ENCODE data around the gene OSTM1. TPM values are rescaled to one million over a fixed set of nuclear protein-coding genes. Genes with fewer than 3 reads are reported as not detected.
"Not testable (repeated sequence)": the region's sequence is repeated elsewhere in the genome, so short reads cannot be mapped to it uniquely, and the experiment has no call there.

Gene OSTM1
- total RNA-seq, 1 donor from 2014 or later, result 59.3 TPM

DNA sequence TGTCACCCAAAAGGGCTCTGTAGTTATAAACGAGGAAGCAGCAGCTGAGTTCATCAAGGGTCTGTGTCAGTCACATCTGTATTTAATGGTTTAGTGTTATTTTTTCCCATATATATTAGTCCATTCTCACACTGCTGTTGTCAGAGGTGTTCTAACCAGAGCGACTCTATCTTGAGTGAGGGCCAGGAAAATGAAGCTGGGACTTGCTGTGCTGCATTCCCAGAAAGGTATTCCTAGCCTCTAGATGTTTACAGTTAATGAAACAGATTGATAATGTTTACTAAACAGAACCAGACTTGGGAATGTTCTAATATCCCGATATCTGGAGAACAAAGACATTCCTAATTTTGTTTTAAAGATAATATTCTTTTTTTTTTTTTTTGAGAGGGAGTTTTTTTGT, 68.6 kb downstream of the OSTM1 start:
- Histone ChIP-seq H3K9me3 (no peaks in the 10 kb centered on the region), H3K4me3 (no peak overlapping the region), H3K27ac (no peak overlapping the region), H3K36me3 (no peaks in the 10 kb centered on the region), H3K27me3 (no peaks in the 10 kb centered on the region), H3K4me1 (no peaks in the 10 kb centered on the region)
- intact Hi-C loops (cut with DNase I), result no loop called here
- TF ChIP-seq, protein P1, sequence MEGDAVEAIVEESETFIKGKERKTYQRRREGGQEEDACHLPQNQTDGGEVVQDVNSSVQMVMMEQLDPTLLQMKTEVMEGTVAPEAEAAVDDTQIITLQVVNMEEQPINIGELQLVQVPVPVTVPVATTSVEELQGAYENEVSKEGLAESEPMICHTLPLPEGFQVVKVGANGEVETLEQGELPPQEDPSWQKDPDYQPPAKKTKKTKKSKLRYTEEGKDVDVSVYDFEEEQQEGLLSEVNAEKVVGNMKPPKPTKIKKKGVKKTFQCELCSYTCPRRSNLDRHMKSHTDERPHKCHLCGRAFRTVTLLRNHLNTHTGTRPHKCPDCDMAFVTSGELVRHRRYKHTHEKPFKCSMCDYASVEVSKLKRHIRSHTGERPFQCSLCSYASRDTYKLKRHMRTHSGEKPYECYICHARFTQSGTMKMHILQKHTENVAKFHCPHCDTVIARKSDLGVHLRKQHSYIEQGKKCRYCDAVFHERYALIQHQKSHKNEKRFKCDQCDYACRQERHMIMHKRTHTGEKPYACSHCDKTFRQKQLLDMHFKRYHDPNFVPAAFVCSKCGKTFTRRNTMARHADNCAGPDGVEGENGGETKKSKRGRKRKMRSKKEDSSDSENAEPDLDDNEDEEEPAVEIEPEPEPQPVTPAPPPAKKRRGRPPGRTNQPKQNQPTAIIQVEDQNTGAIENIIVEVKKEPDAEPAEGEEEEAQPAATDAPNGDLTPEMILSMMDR (IDR thresholded peaks at IDR 0.05), result no peak
- DNase-seq (no peak), ATAC-seq (no peak)

DNA sequence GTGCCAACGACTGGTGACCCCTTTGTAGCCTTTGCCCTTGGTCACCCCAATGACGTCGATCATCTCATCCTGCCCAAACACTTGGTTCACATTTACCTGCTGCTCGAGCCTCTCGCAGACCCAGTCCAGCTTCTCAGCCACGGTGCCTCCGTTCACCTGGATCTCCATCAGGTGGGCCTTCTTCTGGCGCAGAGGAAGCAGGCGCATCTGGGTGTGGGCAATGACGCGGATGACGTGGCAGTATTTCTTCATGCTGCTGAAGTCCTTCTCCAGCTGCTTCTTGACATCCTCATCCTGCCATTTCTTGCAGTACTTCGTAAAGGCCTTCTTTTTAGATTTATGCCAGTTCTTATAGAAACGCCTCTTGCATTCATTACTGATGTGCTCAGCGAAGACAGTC, 69.7 kb downstream of the OSTM1 start:
- Histone ChIP-seq H3K9me3 (no peaks in the 10 kb centered on the region), H3K36me3 (no peaks in the 10 kb centered on the region), H3K27ac (no peak overlapping the region), H3K27me3 (no peaks in the 10 kb centered on the region), H3K4me1 (no peaks in the 10 kb centered on the region), H3K4me3 (no peak overlapping the region)
- TF ChIP-seq, protein P1 (IDR thresholded peaks at IDR 0.05), result no peak
- no peak for DNase-seq
- ATAC-seq, result no peak
- intact Hi-C loops (cut with DNase I), result no loop called here

DNA sequence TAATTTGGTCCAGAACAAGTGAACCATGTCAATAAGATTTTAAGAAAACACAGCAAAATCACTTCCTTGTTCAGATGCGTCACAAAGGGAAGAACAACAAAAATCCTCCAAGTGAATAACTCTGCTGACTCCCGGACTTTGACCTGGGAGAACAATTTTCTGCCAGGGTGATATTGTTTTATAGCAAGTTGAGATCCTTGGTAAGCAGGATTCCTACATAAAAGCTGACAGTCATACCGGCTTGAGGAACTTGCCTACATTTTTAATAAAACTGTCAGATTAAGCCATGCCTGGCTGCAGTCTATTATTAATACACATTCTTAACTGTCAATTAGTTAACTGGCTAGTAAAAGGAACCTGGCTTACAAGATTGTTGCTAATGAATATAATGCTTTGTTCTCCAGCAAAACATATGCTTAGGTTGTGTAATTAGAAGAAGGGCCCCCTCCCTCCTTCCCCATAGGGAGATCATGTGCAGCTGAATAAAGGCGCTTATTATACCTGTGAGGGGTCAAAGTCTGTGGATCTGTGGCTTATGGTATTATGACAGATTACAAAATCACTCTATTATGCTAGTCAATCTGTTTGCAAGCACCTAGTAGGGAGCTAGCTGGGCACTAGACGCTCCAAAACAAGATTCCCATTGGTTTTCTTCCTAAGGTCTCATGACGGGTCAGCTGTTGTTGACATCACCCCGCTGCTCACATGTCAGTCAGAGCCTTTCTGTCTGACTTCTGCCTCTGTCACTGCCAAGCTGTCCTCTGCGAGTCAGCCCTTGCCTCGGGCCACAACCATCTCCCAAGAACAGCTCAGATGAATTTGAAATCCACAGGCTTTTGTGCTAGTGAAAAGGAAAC, 71.9 kb downstream of the OSTM1 start:
- ATAC-seq, result peak; percentile 40
- Histone ChIP-seq H3K9me3 (no peaks in the 10 kb centered on the region), H3K27ac (no peak overlapping the region), H3K4me1 (no peaks in the 10 kb centered on the region), H3K4me3 (no peak overlapping the region), H3K27me3 (no peaks in the 10 kb centered on the region), H3K36me3 (no peaks in the 10 kb centered on the region)
- intact Hi-C loops (cut with DNase I), result no loop called here
- TF ChIP-seq, protein P1 (IDR thresholded peaks at IDR 0.05), result no peak
- no peak for DNase-seq

DNA sequence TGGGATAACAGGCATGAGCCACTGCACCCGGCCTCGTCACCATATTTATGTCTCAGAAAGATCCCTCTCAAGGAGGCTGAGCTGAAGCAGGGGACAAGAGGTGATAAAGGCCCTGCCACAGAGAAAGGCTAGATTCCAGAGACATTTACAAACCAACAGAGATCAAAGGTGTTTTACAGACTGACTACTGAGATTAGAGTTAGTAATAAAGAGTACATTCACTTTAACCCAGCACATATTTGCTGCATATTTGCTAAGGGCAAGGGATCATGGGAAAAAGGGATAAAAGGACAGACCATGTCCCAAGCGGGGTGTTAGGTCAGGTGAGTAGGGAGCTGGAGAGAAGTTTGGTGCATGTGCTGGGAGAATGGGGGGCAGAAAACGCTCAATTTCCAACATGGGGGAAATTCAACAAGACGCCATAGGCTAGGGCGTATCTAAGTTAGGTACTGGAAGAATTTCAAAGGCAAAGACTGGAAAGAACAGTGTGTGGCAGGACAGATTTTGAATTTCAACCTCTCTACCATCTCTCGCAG, 72.8 kb downstream of the OSTM1 start:
- Histone ChIP-seq H3K9me3 (no peaks in the 10 kb centered on the region), H3K4me3 (no peak overlapping the region), H3K36me3 (no peaks in the 10 kb centered on the region), H3K4me1 (no peaks in the 10 kb centered on the region), H3K27ac (no peak overlapping the region), H3K27me3 (no peaks in the 10 kb centered on the region)
- DNase-seq, result no peak
- TF ChIP-seq, protein P1 (IDR thresholded peaks at IDR 0.05), result no peak
- ATAC-seq, result no peak
- intact Hi-C loops (cut with DNase I), result no loop called here

DNA sequence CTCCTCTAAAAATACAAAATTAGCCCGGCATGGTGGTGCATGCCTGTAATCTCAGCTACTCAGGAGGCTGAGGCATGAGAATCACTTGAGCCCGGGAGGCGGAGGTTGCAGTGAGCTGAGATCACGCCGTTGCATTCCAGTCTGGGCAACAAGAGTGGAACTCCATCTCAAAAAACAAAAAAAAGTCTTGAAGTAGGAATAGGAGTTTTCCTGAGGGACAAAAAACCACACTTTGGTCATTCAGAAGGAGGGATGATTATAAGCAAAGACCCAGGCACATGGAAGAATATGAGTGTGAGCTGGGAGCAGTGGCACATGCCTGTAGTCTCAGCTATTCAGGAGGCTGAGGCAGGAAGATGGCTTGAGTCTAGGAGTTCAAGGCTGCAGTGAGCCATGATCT, 74.3 kb downstream of the OSTM1 start:
- DNase-seq; intact Hi-C loops (cut with DNase I); ATAC-seq; H3K4me1 ChIP-seq; H3K27me3 ChIP-seq; H3K27ac ChIP-seq; H3K9me3 ChIP-seq; H3K4me3 ChIP-seq; H3K36me3 ChIP-seq: not testable (repeated sequence)

DNA sequence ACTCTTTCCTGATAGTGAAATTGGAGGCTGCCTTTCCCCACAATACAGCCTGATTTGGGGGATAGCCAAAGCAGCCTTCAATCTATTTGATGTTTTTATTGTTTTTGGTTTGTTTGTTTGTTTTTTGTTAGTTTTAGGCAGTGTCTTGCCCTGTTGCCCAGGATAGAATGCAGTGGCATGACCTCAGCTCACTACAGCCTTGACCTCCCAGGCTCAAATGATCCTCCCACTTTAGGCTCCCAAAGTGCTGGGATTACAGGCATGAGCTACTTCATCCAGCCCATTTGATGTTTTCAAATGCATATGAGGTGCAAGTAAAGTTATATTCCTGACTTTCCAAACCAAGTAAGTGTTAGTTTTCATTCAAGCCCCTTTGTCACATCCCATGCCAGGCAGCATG, 75.2 kb downstream of the OSTM1 start:
- Histone ChIP-seq H3K27ac (no peak overlapping the region), H3K27me3 (no peaks in the 10 kb centered on the region), H3K4me3 (no peak overlapping the region), H3K4me1 (no peaks in the 10 kb centered on the region), H3K36me3 (no peaks in the 10 kb centered on the region), H3K9me3 (no peaks in the 10 kb centered on the region)
- intact Hi-C loops (cut with DNase I), result no loop called here
- TF ChIP-seq, protein P1 (IDR thresholded peaks at IDR 0.05), result no peak
- DNase-seq (no peak), ATAC-seq (no peak)

Measured in upper lobe of right lung (tissue), 1 donor.